Measurements from ENCODE around the gene PRR16.

Gene PRR16

GRCh38 chr5:120576588-120576987 is 112.5 kb downstream of the PRR16 start:
- no peak for DNase-seq (ENCODE audit: low spot score)

DNA sequence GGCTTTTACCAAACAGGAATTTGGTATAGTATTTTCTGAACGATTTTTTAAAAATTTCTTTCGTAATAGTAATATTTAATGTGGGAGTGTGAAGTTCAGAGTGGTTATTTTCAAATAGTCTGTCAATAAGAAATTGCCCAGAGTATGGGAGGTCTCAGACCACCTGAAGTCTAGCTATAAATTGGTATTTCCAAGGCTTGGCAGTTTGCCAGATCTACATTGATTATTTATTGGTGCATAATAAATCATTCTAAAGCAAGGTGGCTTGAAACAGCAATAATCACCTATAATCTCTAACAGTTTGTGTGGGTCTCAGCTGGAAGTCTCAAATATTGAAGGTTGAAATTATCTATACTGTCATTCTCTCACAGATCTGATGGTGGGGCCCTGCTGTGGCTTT is 118.5 kb downstream of the PRR16 start:
- no peak for DNase-seq (ENCODE audit: low spot score)

GRCh38 chr5:120586646-120587045 is 122.5 kb downstream of the PRR16 start:
- no peak for DNase-seq (ENCODE audit: low spot score)

DNA sequence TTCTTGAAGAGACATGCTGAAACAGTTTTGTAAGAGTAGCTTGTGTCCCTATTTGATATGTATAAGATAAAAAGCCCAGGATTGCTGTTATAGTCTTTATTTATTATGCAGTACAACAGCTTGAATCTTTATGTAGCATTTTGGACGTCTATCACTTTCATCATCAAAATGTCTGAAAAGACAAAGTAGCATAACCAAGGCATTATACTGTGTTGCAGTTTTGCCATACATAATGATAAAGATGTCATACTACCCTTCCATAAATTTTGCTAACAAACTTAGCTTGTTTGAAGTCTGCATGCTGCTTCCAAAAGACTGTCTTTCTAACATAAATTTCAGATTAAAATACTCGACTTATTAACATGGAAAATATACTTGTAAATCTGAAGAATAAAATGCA is 127.8 kb downstream of the PRR16 start:
- no peak for DNase-seq (ENCODE audit: low spot score)

DNA sequence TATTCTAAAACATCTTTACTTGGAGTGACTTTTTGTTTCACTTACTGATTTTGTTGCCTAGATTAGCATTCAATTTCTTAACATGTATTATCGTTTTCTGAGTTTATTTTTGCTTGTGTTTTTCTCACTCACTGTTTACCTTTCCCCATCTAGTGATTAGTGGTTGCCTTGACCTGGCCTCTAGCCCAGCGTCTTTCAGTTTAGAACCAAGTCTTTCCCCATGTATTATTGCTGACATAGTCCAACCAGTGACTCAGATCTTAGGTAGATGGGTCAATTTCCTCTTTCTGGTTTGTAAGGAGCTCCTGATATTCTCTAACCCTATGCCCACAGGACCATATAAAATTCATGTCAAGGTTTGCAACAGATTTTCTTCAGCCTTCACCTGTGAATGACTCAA is 135.5 kb downstream of the PRR16 start:
- DNase-seq (ENCODE audit: low spot score), result no peak

DNA sequence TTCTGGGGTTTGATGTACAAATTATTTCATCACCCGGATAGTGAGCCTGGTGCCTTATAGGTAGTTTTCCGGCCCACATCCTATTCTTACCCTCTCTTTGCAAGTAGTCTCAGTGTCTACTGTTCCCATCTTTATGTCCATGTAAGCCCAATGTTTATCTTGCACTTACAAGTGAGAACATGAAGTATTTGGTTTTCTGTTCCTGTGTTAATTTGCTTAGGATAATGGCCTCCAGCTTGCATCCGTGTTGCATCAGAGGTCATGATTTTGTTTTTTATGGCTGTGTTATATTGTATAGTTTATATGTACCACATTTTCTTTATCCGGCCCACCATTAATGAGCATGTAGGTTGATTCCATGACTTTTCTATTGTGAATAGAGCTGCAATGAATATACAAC is 136.5 kb downstream of the PRR16 start:
- no peak for DNase-seq (ENCODE audit: low spot score)

DNA sequence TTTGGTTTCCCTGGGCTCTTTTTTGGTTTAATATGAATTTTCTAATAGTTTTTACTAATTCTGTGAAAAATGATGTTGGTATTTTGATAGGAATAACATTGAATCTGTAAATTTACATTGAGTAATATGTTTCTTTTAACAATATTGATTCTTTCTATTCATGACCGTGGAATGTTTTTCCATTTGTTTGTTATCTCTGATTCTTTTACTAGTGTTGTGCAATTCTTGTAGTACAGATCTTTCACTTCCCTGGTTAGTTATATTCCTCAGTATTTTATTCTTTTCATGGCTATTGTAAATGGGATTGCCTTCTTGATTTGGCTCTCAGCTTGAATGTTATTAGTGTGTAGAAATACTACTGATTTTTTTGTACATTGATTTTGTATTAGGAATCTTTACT is 137.9 kb downstream of the PRR16 start:
- no peak for DNase-seq (ENCODE audit: low spot score)

DNA sequence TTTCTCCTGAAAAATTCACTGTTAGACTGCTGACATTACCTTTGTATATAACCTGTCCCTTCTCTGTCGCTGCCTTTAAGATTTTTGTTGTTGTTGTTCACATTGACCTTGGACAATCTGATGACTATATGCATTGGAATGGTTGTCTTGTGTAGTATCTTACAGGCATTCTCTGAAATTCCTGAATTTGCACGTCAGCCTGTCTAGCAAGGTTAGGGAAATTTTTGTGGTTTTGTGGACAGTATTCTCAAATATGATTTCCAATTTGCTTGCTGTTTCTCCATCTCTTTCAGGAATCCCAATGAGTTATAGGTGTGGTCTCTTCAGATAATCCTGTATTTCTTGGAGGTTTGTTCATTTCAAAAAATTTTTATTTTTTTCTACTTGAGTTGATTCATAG is 140.8 kb downstream of the PRR16 start:
- DNase-seq (ENCODE audit: low spot score), result no peak

GRCh38 chr5:120605325-120606079 is 141.4 kb downstream of the PRR16 start:
- no peak for DNase-seq (ENCODE audit: low spot score)

DNA sequence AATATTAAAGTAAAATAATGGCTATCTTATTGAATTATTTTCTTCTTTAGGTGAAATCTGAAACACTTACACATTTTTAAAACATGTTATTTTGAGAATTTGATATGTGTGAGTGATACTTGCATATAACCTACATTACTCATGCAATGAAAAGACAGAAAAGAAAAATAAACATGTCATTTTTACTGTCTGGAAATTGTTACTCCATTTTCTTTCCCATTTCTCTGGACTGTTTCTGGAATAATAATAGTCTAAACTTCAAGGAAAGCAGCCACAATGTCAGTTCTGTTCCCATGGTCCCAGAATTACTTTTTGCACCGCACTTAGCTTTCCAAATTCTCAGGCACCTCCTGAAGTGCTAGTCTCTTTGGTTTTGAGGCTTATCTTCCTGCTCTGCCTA is 145.5 kb downstream of the PRR16 start:
- DNase-seq (ENCODE audit: low spot score), result no peak

DNA sequence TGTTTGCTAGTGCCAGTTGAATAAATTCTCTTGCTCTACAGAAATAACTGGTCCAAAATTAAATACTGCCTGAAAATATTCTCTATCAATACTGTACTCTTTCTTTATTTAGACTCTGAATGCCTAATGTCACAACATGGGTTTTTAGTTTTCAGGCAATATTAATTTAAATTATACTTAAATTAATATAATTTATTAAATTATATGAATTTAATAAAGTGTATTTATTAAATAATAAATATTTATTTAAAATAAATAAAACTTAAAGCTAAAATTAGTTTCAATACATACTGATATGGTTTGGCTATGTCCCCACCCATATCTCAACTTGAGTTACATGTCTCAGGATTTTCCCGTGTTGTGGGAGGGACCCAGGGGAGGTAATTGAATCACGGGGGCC is 146.0 kb downstream of the PRR16 start:
- DNase-seq (ENCODE audit: low spot score), result no peak

DNA sequence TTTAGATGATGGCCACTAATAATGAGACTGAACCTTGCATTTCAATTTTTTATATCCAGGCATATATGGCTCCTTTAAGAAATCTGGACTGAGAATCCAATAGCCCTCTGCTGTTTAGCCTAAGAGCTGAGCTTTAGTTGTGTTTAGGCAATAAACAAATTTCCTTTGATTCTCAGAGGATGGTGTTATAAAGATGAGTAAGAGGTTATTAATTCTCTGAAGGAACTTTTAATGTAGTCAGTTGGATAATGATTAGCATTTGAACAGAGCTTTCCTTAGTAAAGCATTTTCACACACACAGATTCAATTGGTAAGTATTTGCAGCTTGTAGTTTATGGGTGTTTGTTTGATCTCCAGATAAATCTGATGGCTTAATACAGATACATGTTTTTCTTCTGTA is 149.6 kb downstream of the PRR16 start:
- no peak for DNase-seq (ENCODE audit: low spot score)

- no peak for DNase-seq (ENCODE audit: low spot score)
These were observed 150.6 kb downstream of the PRR16 start for GRCh38 chr5:120614531-120615180.

GRCh38 chr5:120615967-120616645 is 152.0 kb downstream of the PRR16 start:
- DNase-seq (ENCODE audit: low spot score), result no peak

DNA sequence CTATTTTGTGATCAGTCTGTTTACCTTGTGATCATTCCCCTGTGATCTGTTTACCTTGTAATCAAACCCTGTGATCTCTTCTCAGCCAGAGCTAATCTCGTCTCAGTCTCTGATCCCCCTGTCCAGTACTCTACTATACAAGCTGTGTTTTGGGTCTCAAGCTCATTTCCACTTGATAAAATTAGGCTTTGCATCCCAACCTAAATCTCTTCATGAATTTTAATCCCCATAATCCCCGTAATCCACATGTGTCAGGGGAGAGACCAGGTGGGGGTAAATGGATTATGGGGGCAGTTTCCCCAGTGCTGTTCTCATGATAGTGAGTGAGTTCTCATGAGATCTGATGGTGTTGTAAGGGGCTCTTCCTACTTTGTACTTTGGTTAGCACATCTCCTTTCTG is 157.2 kb downstream of the PRR16 start:
- DNase-seq (ENCODE audit: low spot score), result no peak

DNA sequence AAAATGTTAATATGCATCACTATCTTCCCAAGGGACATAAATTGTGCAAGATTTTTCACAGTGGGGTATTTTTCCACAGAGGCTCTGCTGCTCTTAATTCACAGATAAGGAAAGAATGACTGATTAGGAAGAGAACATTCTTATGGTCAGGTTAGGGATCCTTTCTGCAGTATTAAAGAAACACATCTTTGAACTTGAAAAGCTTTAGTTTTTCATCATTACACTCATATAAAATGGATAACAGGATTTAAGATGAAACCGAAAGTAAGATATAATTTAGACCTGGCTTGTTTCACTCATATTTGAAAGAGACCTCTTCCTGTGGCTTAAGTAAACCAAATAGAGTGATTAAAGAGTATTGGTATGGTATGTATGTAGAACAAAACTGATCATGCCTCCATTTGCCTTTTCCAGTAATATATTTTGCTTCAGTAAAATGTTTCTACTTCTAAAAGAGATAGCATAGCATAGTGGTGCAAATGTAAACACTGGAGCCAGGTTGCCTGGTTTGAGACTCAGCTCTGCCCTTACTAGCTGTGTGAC is 160.0 kb downstream of the PRR16 start:
- DNase-seq (ENCODE audit: low spot score), result no peak

- DNase-seq (ENCODE audit: low spot score), result no peak
These were observed 164.1 kb downstream of the PRR16 start for GRCh38 chr5:120628156-120628555.

DNA sequence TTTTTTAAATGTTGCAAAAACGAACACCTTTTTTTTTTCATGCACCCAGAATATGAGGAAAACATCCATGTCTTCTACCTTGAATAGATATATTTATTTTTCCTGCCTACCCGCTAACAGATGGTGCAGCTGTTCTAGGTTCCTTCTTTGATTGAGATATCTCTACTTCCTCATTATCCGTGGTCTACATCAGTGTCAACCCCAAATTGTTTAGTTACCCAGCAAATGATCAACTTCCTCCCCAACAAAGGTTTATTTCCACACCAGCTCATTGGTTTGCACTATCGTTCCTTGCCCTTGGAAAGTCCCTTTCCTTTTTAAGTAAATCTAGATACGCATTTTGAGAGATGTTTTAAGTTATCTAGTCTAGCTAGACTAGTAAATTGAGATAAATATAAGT is 166.4 kb downstream of the PRR16 start:
- DNase-seq (ENCODE audit: low spot score), result no peak

DNA sequence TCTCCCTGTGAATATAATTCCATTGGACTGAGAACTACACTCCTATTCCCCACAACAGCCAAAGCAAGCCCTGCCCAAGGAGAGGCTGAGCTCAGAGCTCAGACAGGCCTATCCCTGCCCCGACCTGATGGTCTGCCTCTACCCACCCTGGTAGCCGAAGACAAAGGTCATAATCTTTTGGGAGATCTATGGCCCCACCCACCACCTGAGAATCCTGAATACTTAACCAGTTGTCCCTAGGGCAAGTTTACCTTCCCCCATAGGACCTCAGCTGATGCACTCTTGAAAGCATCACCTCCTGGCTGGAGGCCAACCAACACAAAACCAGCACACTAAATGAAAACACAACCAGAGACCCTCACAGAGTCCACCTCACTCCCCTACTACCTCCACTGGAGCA is 167.5 kb downstream of the PRR16 start:
- DNase-seq (ENCODE audit: low spot score), result no peak

DNA sequence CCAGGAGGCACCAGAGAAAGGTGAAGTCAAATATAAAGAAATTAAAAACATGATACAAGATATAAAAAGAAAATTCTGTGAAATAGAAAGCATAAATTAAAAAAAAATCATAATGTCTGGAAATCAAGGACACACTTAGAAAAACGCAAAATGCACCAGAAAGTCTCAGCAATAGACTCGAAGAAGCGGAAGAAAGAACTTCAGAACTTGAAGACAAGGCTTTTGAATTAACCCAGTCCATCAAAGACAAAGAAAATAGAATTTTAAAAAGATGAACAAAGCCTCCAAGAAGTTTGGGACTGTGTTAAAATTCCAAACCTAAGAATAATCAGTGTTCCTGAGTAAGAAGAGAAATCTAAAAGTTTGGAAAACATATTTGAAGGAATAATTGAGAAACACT is 168.3 kb downstream of the PRR16 start:
- no peak for DNase-seq (ENCODE audit: low spot score)

DNA sequence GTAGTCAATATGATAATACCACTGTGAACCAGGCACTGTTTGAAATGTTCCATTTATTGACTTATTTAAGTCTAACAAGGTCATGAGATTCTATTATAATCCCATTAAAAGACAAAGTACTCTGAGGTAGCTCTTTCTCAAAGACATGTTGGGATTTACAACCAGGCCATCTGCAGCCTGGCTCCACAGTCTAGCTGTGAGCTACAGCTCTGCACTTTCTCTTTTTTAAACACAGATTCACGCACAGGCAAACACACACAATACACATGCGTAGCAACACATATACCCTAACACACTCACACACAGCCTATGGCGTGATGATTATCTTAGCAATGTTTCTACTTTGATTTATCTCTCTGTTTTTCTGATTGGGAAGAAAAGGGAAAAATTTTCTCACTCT is 174.3 kb downstream of the PRR16 start:
- no peak for DNase-seq (ENCODE audit: low spot score)

GRCh38 chr5:120640778-120641177 is 176.7 kb downstream of the PRR16 start:
- no peak for DNase-seq (ENCODE audit: low spot score)

GRCh38 chr5:120644516-120644915 is 180.4 kb downstream of the PRR16 start:
- DNase-seq (ENCODE audit: low spot score), result no peak
